ENCODE data around the gene A3GALT2.

- TF ChIP-seq EP300 (IDR thresholded peaks at IDR 0.05; ENCODE audit: low read depth) (no peak), CTCF (IDR thresholded peaks at IDR 0.05) (no peak), POLR2A (IDR thresholded peaks at IDR 0.05) (no peak), POLR2AphosphoS5 (IDR thresholded peaks at IDR 0.05) (no peak)
Measured at GRCh38 chr1:33353531-33353930, 32.6 kb upstream of the A3GALT2 start.

Data from transverse colon (tissue), 4 donors.